Stomach (tissue), 9 donors: Measurements from ENCODE around the gene MRPS18A. TPM values are rescaled to one million over a fixed set of nuclear protein-coding genes. Genes with fewer than 3 reads are reported as not detected.
A peak's percentile ranks its signal among the peaks of the same experiment; 100 is the strongest.

ENCODE experiments used
- DNase-seq, 2 donors: peaks; one replicate each; pipeline versions ENCODE4 v3.0.0 to v3.0.0-alpha.2; 2013 to 2019
- H3K27ac ChIP-seq, 5 donors: fragments of 200-600 bp in 4 of 5; sonication (generic) in 4 of 5; one replicate each; pipeline ENCODE4 v1.5.1; 2013 to 2019; ENCODE audit warnings: mild to moderate bottlenecking in 1 of 5, moderate library complexity in 1 of 5
- H3K27me3 ChIP-seq, 3 donors: fragments of 200-600 bp; sonication (generic); one replicate each; pipeline ENCODE4 v1.5.1; 2017 to 2019; ENCODE audit warnings: mixed run types in 1 of 3
- H3K36me3 ChIP-seq, 4 donors: fragments of 200-600 bp; sonication (generic); 1 replicate in 3 of 4; 2 replicates in 1 of 4; pipeline ENCODE4 v1.5.1; 2016 to 2019
- H3K4me1 ChIP-seq, 4 donors: fragments of 200-600 bp; sonication (generic); one replicate each; pipeline ENCODE4 v1.5.1; 2016 to 2019
- H3K4me3 ChIP-seq, 4 donors: fragments of 200-600 bp; sonication (generic) in 3 of 4; one replicate each; pipeline ENCODE4 v1.5.1; 2016 to 2019; ENCODE audit warnings: mild to moderate bottlenecking in 1 of 4
- H3K9me3 ChIP-seq, 4 donors: fragments of 200-600 bp; sonication (generic); one replicate each; pipeline ENCODE4 v1.5.1; 2016 to 2019
- EP300 ChIP-seq: sonication (generic); formaldehyde crosslinking; IDR thresholded peaks from one replicate; pipeline ENCODE4 v1.6.1; 2017; ENCODE audit warnings: antibody characterized with exemption
- POLR2A ChIP-seq, 4 donors: fragments of 450-650 bp; IDR thresholded peaks; one replicate each; pipeline ENCODE4 v1.6.1; 2016; ENCODE audit warnings: antibody characterized with exemption in 4 of 4, control low read depth in 2 of 4, mild to moderate bottlenecking in 1 of 4, moderate library complexity in 1 of 4
- POLR2AphosphoS5 ChIP-seq, 3 donors: sonication (generic); formaldehyde crosslinking; IDR thresholded peaks; one replicate each; pipeline ENCODE4 v1.6.1; 2016; ENCODE audit warnings: antibody characterized with exemption in 3 of 3
- WGBS, 5 donors: extraction: QIAGEN DNeasy Blood & Tissue Kit in 3 of 5; methylation state at CpG; one replicate each; pipeline versions ENCODE4 v1.1.5 to v1.1.7; 2013 to 2018; 5-methylcytosine and 5-hydroxymethylcytosine counted together
- intact Hi-C: fragments of 100-400 bp; cut with DNase I; formaldehyde crosslinking; loops from one replicate; pipeline ENCODE4 v1.15.1; 2023; ENCODE audit warnings: low total_unique reads
- polyA plus RNA-seq, 3 donors: library from polyadenylated mRNA; stranded (reverse); fragments of 200-250 nt; gene quantifications; one replicate each; pipeline ENCODE4 v1.2.3, GENCODE V29; 2013
- total RNA-seq, 5 donors: library from RNA; depleted of rRNA; stranded (reverse); fragments of >200 nt; gene quantifications; one replicate each; pipeline versions ENCODE4 v1.1.0 to v1.2.3, GENCODE V29; 2014 to 2016
- TF ChIP-seq, protein P1 (sequence below), 7 experiments: fragments of 450-650 bp in 4 of 7; fragments of 200-600 bp in 3 of 7; sonication (generic) in 3 of 7; IDR thresholded peaks; one replicate each; pipeline ENCODE4 v1.5.1; 2016 to 2019; ENCODE audit warnings: antibody characterized with exemption in 7 of 7, control low read depth in 2 of 7, mild to moderate bottlenecking in 1 of 7
- donor health status: healthy with polysubstance abuse.
- donor health status: Bipolar disorder and iron deficiency.
- donor health status: healthy.

MRPS18A gene
- total and polyA plus RNA-seq, 8 donors, result 1.7 to 111 (median 36.9) TPM

DNA sequence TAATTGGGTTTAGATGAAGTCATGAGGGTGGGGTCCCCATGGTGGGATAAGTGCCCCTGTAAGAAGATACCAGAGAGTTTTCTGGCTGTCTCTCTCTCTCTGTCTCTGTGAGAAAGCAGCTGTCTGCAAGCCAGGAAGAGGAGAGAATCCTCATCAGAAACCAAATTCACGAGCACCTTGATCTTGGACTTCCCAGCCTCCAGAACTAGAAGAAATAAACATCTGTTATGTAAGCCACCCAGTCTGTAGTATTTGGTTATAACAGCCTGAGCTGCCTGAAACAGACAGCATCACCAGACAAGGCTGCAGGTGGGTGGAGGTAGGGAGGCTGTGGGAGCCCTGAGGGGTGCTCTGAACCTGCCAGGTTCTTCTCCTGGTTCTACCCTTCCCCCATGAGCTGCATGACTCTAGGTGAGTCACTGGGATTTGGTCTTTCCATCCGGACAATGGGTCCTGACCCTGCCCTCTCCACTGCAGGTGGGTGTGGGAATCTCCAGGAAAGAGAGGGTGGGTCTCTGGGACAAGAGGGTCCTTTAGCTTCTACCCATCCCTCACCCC is 48.1 kb upstream of the MRPS18A start:
- TF ChIP-seq, protein P1, sequence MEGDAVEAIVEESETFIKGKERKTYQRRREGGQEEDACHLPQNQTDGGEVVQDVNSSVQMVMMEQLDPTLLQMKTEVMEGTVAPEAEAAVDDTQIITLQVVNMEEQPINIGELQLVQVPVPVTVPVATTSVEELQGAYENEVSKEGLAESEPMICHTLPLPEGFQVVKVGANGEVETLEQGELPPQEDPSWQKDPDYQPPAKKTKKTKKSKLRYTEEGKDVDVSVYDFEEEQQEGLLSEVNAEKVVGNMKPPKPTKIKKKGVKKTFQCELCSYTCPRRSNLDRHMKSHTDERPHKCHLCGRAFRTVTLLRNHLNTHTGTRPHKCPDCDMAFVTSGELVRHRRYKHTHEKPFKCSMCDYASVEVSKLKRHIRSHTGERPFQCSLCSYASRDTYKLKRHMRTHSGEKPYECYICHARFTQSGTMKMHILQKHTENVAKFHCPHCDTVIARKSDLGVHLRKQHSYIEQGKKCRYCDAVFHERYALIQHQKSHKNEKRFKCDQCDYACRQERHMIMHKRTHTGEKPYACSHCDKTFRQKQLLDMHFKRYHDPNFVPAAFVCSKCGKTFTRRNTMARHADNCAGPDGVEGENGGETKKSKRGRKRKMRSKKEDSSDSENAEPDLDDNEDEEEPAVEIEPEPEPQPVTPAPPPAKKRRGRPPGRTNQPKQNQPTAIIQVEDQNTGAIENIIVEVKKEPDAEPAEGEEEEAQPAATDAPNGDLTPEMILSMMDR (IDR thresholded peaks at IDR 0.05), result no peak
- TF ChIP-seq POLR2A (IDR thresholded peaks at IDR 0.05), result no peak
- TF ChIP-seq POLR2AphosphoS5 (IDR thresholded peaks at IDR 0.05), result no peak
- TF ChIP-seq EP300, result no peak
- WGBS, 5 donors, result 86 to 100% (median 93%) methylated on average over 2 of the region's 2 CpGs
- peaks cover 0 to 10% (median 0%) of the 10 kb centered on the region in 4 donors for H3K9me3 ChIP-seq
- H3K36me3 ChIP-seq, result no peaks in the 10 kb centered on the region
- no peaks in the 10 kb centered on the region for H3K27me3 ChIP-seq
- no peak overlapping the region for H3K4me3 ChIP-seq
- H3K4me1 ChIP-seq, result peaks cover 0 to 7% (median 2%) of the 10 kb centered on the region in 4 donors
- DNase-seq, result no peak
- intact Hi-C loops, result no loop called here
- no peak overlapping the region for H3K27ac ChIP-seq

DNA sequence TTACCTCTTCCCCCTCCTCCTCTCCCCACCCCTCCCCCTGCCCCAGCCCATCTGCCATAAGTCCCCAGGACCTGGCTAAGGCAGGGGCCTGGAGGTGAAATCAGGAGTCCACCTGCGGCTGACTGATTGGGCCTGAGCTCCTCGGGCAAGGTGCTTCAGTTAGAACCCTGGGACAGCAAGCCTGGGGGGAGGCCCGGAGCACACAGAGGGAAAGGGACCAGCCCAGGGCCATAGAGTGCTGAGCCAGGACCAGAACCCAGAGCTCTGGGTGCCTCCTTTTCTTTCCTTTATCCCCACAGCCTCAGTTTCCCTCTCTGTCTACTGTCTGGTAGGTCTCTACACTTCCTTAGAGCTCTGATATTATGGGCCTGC is 46.7 kb upstream of the MRPS18A start:
- Histone ChIP-seq H3K4me1 (peaks cover 0 to 7% (median 2%) of the 10 kb centered on the region in 4 donors), H3K36me3 (no peaks in the 10 kb centered on the region), H3K4me3 (no peak overlapping the region), H3K9me3 (peaks cover 0 to 20% (median 5%) of the 10 kb centered on the region in 4 donors), H3K27ac (no peak overlapping the region), H3K27me3 (no peaks in the 10 kb centered on the region)
- intact Hi-C loops, result no loop called here
- TF ChIP-seq POLR2A (IDR thresholded peaks at IDR 0.05) (no peak), POLR2AphosphoS5 (IDR thresholded peaks at IDR 0.05) (no peak), EP300 (no peak)
- TF ChIP-seq, protein P1 (IDR thresholded peaks at IDR 0.05), result no peak
- DNase-seq, result peak in 1 of 2 donors; percentile 5
- WGBS, 5 donors, result 70 to 97% (median 90%) methylated on average over 2 to 3 of the region's 3 CpGs

DNA sequence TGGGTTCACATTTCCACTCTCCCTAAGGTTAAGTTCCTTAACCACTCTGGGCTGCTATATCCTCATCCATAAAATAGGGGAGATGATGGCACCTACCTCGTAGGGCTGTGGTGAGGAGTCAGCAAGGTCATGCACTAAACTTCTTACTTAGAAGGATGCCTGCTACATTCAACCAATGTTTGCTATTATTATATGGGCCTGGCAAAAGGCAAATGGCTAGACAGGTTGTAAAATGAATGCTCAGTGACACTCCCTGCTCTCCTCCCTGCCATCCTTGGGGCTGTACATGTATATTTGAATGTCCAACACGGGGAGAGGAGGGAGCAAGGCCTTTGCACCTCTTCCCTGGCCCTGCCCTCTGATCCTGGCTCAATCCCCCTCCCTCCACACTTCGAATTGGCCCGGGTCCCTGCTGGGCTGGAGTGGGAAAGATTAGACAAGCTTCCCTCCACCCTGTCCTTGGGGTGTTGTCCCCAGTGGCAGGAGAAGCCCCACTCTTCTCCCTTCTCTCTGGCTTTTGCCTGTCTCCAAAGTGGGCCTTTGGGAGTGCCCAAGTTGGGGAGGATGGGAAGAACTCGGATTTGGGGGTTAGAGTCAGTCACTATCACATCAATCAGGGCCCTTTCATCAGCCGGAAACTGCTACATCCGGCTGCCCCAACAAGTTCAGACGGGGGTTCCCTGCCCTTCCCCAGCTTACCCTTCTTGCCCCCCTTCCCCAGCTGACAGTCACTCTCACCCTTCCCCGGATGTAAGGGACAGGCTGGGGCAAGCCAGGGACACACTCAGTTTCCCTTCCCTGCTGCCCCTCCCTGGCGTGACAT is 46.1 kb upstream of the MRPS18A start:
- Histone ChIP-seq H3K27ac (no peak overlapping the region), H3K9me3 (peaks cover 0 to 20% (median 5%) of the 10 kb centered on the region in 4 donors), H3K36me3 (no peaks in the 10 kb centered on the region), H3K4me1 (peaks cover 0 to 7% (median 2%) of the 10 kb centered on the region in 4 donors), H3K27me3 (no peaks in the 10 kb centered on the region), H3K4me3 (no peak overlapping the region)
- intact Hi-C loops, result no loop called here
- TF ChIP-seq POLR2A (IDR thresholded peaks at IDR 0.05), result no peak
- TF ChIP-seq POLR2AphosphoS5 (IDR thresholded peaks at IDR 0.05), result no peak
- TF ChIP-seq, protein P1 (IDR thresholded peaks at IDR 0.05), result no peak
- TF ChIP-seq EP300, result no peak
- WGBS, 5 donors, result 56 to 62% (median 59%) methylated on average over 10 of the region's 10 CpGs
- DNase-seq, result peak; percentile 10 to 47

DNA sequence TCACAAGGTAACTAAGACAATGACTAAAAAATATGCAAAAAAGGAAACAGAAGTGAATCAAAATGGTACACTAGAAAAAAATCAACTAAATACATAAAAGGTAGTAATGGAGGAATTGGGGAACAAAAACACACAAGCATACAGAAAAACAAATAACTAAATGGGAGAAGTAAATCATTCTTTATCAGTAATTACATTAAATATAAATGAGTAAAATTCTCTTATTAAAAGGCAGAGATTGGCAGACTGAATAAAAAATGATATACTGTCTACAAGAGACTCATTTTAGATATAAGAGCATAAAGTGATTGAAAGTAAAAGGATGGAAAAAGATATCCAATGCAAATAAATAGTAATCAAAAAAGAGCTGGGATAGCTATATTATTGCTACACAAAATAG is 43.0 kb upstream of the MRPS18A start:
- TF ChIP-seq, protein P1 (IDR thresholded peaks at IDR 0.05), result no peak
- TF ChIP-seq EP300 (no peak), POLR2A (IDR thresholded peaks at IDR 0.05) (no peak)
- Histone ChIP-seq H3K9me3 (peaks cover 0 to 20% (median 5%) of the 10 kb centered on the region in 4 donors), H3K36me3 (no peaks in the 10 kb centered on the region), H3K4me1 (peaks cover 0 to 4% (median 2%) of the 10 kb centered on the region in 4 donors), H3K27me3 (no peaks in the 10 kb centered on the region), H3K4me3 (no peak overlapping the region), H3K27ac (no peak overlapping the region)
- DNase-seq, result no peak
- intact Hi-C loops, result no loop called here
